DMS114 treated with DMSO at 0.1 percent for 48 hours (cell line): Measurements from ENCODE around the gene ICAM4.
"Not testable (repeated sequence)": the region's sequence is repeated elsewhere in the genome, so short reads cannot be mapped to it uniquely, and the experiment has no call there.

Experiments
- DNase-seq: peaks from one replicate; lab custom pipeline; 2025; ENCODE audit not compliant: unreplicated experiment; lab: John Stamatoyannopoulos, UW

The ICAM4 gene

GRCh38 chr19:10336725-10337124 lies 50.0 kb downstream of the ICAM4 start:
- not testable (repeated sequence) for DNase-seq
